AG08395 (cell line): ENCODE results near the gene CIBAR2.
"Not testable (repeated sequence)": the region's sequence is repeated elsewhere in the genome, so short reads cannot be mapped to it uniquely, and the experiment has no call there.

Experiments
- DNase-seq: peaks from one replicate; pipeline ENCODE4 v3.0.0; 2012; ENCODE audit warnings: mixed read lengths, low spot score

The CIBAR2 gene

DNA sequence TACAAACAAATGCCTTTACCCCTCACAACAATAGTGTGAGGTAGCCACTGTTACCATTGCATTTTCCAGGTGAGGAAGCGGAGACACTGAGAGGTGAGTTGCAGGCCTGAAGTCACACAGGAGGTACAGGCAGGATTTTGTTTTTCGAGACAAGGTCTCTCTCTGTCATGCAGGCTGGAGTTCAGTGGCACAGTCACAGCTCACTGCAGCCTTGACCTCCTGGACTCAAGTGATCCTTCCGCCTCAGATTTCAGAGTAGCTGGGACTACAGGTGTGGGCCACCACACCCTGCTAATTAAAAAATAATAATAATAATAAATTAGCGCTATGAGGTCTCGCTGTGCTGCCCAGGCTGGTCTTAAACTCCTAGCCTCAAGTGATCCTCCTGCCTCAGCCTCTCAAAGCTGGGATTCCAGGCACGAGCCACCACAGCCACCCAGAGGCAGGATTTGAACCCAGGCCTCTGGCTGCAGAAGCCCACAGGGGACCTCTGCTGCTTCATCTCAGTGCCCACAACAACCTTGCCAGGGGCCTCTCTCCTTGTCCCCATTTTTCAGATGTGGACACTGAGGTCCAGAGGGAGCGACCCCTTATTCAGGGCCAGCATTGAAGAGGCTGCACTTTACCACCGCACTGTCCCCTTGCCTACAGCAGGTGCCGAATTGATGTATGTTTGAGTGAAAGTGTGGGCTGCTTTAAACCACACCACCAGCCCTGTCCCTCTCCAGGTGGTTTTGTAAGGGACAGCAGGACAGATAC, 16.0 kb upstream of the CIBAR2 start:
- DNase-seq, result no peak

- no peak for DNase-seq
These were observed 15.1 kb upstream of the CIBAR2 start for GRCh38 chr16:85127379-85127723.

DNA sequence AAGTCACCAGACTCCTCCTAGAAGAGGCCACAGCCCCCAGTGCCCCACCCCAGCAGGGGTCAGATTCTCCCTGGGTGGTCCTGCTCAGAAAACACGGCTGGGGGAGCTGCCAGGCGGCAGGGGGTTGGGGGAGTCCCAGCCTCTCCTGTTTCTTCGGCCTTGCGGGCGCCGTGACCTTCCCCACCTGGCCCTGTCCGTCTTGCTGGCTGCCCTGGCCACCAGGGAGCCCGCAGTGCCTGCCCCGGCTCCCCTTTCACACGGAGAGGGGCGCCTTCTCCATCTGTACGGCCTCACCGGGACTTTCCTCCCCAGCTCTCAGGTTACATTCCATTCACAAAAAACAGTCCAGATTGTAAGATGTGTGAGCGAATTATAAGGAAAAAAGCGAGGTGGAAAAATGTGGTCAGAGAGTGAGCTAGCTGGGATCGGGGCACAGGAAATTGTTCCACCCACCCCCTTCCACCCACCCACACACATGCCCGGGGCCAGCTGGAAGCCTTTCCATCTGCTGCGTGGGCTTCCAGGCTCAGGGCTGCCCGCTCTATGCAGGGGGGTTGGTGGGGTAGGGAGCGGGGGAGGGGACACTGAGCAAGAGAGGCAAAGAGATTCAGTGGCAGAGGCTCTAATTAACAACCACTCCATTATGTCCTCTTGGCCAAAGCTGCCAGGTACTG, 14.6 kb upstream of the CIBAR2 start:
- peak; percentile 77 for DNase-seq

- DNase-seq, result no peak
These were observed 14.1 kb upstream of the CIBAR2 start for GRCh38 chr16:85126394-85126704.

DNA sequence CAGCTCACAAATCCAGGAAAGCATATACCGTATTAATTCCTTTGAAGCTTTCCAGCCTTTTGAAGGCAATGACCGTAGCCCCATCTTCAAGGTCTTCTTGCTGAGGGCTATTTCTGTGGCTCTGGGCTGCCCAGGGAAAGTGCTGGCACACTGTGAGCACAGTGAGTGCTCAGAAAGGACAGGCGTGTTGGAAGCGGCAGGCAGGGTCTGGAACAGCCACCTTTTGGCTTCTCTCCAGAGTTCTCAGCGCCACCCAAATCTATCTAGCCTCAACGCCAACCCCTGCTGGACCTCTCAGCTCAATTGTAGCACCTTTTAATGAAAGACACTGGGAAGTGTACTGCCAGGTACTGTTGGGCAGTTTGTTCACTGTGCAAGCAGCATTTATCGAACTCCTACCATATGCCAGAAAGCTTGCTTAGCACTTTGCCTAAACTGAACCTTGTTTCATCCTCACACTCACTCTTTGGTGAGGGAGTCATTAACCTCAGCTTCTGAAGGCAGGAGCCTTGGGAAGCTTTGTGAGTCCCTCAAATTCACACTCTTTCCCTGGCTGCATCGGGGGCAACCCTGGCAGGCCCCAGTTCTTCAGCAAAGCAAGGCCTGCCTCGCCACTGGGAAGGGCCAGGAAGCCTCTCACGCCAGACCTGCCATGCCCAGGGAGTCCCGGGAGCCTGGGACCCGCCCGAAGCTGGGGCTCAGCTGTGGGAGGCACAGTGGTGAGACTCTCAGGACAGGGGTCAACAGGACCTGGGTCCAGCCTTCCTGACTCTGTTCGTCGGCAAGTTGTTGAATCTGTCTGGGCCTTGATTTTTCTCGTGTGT, 13.5 kb upstream of the CIBAR2 start:
- DNase-seq, result no peak

- DNase-seq, result no peak
These were observed 12.5 kb upstream of the CIBAR2 start for GRCh38 chr16:85124636-85125346.

DNA sequence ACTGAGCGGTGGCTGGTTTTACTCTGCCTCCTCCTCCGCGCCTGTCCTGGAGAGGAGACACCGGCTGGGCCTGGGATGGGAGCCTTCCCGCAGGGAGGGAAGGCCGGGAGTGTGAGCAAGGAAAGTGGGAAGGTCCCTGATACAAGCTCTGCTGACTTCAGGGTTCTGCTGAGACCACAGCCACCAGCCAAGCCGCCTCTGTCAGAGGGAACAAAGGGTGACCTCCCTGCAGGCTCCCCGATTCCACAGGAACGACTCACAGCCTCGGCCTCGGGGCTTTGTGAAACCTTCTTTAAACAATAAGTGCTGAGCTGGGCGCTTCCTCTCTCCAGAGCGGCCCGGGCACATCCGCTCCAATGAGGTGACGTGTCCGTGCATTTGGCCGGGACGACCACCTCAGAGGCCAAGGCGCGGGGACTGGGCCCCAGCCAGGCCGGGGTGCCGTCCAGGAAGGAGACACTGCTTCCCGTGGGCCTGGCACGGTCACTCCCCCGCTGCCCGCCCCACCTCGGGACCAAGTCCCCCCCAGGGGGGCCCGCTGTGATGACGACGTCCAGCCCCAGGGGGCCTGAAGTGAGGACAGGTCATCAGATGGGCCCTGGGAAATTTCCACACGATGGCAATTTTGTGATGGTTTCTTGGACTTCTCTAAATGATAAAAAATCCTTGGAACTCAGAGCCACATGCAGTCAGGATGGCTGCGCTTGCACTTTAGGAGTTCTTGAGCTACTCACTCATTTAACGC, 11.8 kb upstream of the CIBAR2 start:
- peak; percentile 82 for DNase-seq

DNA sequence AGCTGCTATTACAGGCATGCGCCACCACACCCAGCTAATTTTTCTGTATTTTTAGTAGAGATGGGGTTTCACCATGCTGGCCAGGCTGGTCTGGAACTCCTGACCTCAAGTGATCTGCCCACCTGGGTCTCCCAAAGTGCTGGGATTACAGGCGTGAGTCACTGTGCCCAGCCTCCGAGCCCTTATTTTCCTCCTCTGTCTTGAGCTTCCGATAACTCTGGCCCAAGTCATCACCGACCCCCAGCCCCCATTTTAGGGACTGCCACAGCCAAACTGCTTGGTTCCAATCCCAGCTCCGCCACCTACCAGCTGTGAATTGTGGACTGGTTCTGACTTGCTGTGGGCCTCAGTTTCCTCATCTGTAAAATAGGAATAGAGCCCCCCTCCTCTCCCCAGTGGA, 11.2 kb upstream of the CIBAR2 start:
- DNase-seq, result not testable (repeated sequence)

DNA sequence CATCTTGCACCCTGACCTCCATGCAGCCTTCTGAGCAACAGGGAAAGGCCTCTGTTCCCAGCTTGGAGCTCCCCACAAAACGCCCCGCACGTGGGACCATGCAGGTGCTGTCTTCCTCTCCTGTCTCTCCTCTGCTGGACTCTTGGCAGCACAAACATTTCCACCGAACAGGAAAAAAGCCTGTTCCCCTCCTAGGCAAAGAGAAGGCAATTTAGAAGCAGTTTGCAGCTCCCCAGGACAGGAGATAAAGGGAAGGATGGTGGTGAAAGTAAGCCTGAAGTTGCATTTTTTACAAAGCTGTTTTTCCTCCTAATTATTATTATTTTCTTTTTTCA, 7.7 kb upstream of the CIBAR2 start:
- no peak for DNase-seq

DNA sequence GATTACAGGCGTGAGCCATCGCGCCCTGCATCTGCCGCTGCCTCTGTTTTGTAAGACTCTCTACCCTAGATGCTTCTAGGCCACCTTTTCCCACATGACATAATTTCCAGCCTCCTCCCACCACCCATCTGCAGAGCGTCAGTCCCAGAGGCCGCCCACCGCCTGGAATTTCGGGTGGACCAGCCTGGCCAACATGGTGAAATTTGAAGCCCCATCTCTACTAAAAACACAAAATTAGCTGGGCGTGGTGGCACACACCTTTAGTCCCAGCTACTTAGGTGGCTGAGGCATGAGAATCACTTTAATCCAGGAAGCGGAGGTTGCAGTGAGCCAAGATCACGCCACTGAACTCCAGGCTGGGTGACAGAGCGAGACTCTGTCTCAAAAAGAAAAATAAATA, 5.1 kb upstream of the CIBAR2 start:
- no peak for DNase-seq

GRCh38 chr16:85114909-85115567, 2.8 kb upstream of the CIBAR2 start:
- DNase-seq, result peak; percentile 91

DNA sequence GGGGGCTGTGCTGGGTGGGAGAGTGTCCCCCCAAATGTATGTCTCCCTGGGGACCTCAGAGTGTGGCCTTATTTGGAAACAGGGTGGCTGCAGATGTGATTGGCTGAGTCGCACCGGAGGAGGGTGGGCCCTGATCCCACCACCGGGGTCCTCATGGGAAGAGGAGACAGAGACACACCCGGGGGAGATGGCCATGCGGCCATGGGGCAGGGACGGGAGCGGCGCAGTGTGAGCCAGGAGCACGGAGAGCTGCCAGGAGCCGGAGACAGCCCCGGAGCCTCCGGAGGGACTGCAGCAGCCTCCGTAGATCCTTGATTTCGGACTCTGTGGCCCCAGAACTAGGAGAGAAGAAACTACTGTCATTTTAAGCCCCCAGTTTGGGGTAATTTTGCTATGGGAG, 1.6 kb upstream of the CIBAR2 start:
- DNase-seq, result no peak

GRCh38 chr16:85113168-85113733, 979 bp upstream of the CIBAR2 start:
- no peak for DNase-seq

- no peak for DNase-seq
These were observed 1.1 kb downstream of the CIBAR2 start for GRCh38 chr16:85111184-85111583.

GRCh38 chr16:85110105-85110504, 2.2 kb downstream of the CIBAR2 start:
- no peak for DNase-seq

- no peak for DNase-seq
These were observed 4.7 kb downstream of the CIBAR2 start for GRCh38 chr16:85107532-85107931.

DNA sequence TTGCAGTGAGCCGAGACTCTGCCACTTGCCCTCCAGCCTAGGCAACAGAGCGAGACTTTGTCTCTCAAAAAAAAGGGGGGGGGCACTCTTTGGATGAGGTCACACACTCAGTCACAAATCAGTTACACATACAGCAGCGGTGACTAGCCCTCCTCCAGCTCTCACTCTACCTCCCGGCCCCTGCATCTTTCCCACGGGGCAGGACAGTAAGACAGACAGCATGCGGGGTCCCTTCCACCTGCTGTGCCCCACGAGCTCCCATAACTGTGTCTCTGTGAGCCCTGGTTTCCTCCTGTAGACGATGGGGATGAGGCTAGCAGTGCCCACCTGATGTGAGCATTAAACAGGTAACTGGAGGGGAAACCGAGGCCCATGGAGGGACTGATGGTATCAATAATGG, 5.2 kb downstream of the CIBAR2 start:
- DNase-seq, result no peak

DNA sequence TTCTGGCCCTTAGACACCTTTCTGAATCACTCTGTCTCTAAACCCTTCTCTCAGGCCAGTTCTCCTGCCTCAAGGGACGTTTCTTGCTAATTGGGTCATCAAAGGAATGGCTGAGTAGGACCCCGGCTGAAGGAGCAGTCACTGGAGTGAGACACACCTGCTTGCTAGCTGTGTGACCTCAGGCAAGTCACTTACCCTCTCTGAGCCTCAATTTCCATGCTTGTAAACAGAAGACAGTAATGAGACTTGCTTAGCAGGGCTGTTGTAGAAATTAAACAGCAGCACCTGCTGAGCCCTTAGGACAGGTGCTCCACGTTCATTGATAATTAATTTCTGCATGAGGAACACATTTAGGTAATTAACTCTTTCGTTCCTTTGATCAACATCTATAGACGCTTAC, 6.8 kb downstream of the CIBAR2 start:
- DNase-seq, result no peak

DNA sequence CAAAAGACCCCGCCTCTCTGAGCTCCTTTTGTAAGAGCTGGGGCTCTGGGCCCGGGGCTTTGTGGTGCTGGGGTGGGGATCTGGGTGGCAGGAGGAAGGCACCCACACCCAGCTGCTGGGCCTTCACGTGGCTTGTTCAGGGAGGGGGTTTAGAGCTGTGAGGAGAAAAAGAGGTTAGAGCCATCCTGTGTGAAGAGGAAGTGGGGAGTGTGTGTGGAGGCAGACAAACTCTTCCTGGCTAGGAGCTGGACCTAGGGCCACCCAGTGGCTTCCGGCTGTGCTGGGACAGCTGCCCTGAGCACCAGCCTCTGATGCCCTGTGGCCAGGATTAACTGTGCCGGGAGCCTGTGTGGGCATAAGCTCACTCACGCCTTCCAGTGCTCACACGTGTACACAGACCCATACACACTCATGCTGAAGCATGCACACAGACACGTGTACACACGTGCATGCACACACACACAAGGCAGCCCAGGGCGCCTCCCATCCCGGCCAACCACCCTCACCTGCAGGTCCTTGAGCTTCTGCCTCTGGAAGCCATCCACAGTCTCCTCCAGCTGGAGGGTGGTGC, 7.4 kb downstream of the CIBAR2 start:
- no peak for DNase-seq

DNA sequence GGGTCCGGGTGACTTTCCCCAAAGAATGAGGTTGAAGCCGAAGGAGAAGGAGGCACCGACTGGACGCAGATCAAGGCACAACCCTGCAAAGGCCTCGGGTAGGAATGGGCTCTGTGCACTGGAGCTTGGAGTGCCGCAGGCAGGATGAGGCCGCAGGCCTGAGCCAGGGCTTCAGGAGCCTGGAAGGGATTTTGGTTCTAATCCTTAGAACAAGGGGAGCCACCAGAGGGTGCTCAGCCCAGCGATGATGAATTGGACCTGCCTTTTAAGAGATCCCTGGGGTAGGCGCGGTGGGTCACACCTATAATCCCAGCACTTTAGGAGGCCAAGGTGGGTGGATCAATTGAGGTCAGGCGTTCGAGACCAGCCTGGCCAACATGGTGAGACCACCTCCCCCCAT, 8.1 kb downstream of the CIBAR2 start:
- DNase-seq, result no peak
